ENCODE results near the gene HRAS. TPM values are rescaled to one million over a fixed set of nuclear protein-coding genes. Genes with fewer than 3 reads are reported as not detected.
A peak's percentile ranks its signal among the peaks of the same experiment; 100 is the strongest.

Gene HRAS
- total RNA-seq, 1 experiment from 2014 or later, result 30.2 TPM

- peak; percentile 49 for DNase-seq (ENCODE audit: extremely low read depth, low read depth)
Measured at GRCh38 chr11:554428-555226, 19.3 kb upstream of the HRAS start.

- no peak for DNase-seq (ENCODE audit: extremely low read depth, low read depth)
Measured at GRCh38 chr11:553988-554340, 18.6 kb upstream of the HRAS start.

DNA sequence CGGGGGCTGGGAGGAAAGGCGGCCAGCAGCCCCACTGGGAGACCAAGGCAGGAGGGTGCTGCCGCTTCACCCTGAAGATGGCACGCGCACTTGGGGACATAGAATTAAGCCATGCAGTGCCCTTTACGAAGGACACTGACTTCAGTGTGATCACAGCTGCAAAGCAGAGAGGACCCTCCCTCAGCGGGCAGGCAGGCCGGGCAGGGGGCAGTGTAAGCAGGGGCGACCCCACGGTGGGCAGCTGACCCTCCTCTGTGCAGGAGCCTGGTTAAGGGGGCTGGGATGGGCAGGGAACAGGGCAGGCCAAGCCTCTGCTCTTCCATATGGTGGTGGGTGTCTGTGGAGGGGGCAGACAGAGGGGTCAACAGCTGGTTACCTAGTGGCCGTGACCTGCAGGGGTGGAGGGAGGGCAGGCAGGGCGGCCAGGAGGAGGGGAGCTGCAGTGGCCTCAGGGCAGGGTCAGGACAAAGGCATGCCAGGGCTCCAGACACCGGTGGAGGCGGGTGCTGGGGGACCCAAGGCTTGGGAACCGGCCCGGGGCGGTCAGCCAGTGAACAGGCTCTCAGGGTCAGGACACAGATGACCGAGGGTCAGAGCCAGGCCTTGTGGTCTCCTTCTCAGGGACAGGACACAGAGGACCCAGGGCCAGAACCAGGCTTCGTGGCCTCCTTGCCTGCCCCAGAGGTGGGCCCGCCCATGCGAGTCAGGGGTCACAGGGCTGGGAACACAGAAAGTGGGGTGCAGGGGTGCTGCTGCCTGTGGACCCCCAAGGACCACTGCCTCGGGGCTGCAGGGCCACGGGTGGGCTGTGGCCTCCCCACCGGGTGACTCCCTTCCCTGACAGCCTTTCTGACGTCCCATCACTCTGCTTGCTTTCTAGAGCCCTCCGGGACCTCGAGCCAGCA is 18.0 kb upstream of the HRAS start:
- no peak for DNase-seq (ENCODE audit: extremely low read depth, low read depth)

GRCh38 chr11:551596-551995 is 16.2 kb upstream of the HRAS start:
- DNase-seq (ENCODE audit: extremely low read depth, low read depth), result no peak

DNA sequence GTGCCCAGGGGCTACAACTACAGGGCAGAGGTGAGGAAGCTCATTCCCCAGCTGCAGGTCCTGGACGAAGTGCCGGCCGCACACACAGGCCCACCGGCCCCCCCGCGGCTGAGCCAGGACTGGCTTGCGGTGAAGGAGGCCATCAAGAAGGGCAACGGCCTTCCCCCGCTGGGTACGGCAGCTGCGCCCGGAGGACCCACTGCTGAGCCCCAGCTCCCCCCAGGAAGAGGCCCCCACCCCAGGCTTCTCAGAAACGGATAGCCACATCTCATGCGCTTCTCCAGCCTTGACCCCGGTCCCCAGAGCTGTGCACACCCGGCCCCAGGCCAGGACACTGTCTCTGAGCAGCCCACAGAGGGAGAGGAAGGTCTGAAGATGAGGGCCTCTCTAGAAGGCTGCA is 15.8 kb upstream of the HRAS start:
- no peak for DNase-seq (ENCODE audit: extremely low read depth, low read depth)

DNA sequence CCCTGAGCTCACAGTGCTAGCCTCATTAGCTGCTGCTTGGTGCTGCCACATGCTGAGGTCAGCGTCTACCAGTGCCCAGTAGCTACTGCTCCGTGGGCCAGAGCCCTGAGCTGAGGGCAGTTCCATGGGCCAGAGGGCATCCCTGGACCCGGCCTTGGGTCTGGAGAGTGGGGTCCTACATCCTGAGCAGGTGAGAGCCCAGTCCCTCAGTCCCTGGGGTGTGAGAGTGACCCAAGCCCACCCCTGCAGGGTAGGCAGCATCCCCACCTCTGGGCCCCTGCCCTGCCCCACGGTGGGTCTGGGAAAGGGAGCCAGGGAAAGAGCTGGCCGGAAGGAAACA is 15.3 kb upstream of the HRAS start:
- DNase-seq (ENCODE audit: extremely low read depth, low read depth), result no peak

GRCh38 chr11:550021-550745 is 14.8 kb upstream of the HRAS start:
- DNase-seq (ENCODE audit: extremely low read depth, low read depth), result no peak

- DNase-seq (ENCODE audit: extremely low read depth, low read depth), result no peak
Measured at GRCh38 chr11:548700-549603, 13.6 kb upstream of the HRAS start.

GRCh38 chr11:545171-545570 is 9.8 kb upstream of the HRAS start:
- DNase-seq (ENCODE audit: extremely low read depth, low read depth), result no peak

GRCh38 chr11:544817-545166 is 9.4 kb upstream of the HRAS start:
- no peak for DNase-seq (ENCODE audit: extremely low read depth, low read depth)

DNA sequence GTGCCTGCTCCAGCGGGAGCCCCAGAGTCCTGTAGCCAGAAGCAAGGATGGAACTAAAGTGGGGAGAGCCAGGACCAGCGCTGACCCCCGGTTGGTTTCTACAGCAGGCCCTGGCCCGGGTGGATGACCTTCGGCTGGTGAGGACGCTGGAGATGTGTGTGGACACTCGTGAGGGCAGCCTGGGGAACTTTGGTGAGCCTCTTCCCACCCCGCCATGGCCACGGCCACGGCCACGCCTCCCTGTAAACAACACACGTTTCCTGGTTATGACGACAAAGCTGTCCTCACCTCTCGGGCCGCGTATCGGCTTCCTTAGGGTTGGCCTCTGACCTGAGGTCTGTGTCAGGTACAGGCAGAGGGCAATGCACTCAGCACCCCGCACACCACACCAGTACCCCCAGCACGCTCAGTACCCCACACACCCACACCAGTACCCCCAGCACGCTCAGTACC is 6.1 kb upstream of the HRAS start:
- DNase-seq (ENCODE audit: extremely low read depth, low read depth), result no peak

GRCh38 chr11:540583-541432 is 5.4 kb upstream of the HRAS start:
- no peak for DNase-seq (ENCODE audit: extremely low read depth, low read depth)

GRCh38 chr11:539971-540481 is 4.7 kb upstream of the HRAS start:
- DNase-seq (ENCODE audit: extremely low read depth, low read depth), result no peak

- DNase-seq (ENCODE audit: extremely low read depth, low read depth), result no peak
Measured at GRCh38 chr11:538431-539051, 3.2 kb upstream of the HRAS start.

- DNase-seq (ENCODE audit: extremely low read depth, low read depth), result no peak
Measured at GRCh38 chr11:537622-538430, 2.5 kb upstream of the HRAS start.

GRCh38 chr11:536841-537621 is 1.7 kb upstream of the HRAS start, which contains the start of gene LRRC56:
Gene LRRC56, plus strand, starts transcription at chr11:537527. Its CDS starts 3,158 bp downstream, at chr11:540685.
- peak; percentile 64 for DNase-seq (ENCODE audit: extremely low read depth, low read depth)

- no peak for DNase-seq (ENCODE audit: extremely low read depth, low read depth)
Measured at GRCh38 chr11:535210-535518, 212 bp downstream of the HRAS start.
